ENCODE results near the gene CYSRT1. TPM values are rescaled to one million over a fixed set of nuclear protein-coding genes. Genes with fewer than 3 reads are reported as not detected.

Gene CYSRT1
- total and polyA plus RNA-seq, 8 donors: 0.22 to 1.3 (median 0.60) TPM; not detected in 4

DNA sequence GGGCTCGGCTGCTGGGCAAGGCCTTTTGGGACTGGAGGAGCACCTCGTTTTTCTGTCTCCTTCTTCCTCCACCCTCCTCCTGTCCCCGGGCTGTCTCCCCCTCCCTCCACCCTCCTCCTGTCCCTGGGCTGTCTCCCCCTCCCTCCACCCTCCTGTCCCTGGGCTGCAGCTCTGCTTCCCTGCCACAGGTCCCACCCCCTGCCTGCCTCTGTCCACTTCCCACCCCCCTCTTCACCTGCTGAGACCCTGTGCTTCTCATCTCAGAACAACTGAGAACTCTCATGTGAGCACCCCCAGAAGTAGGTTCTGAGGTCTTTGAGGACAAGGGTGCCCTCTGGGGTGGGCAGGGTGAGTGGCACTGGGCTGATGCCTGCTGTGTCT is 46.7 kb downstream of the CYSRT1 start:
- Histone ChIP-seq H3K27me3 (no peaks in the 10 kb centered on the region), H3K4me3 (no peak overlapping the region), H3K4me1 (peaks cover 15 to 23% (median 23%) of the 10 kb centered on the region in 3 donors), H3K27ac (no peak overlapping the region), H3K9me3 (no peaks in the 10 kb centered on the region), H3K36me3 (peaks cover 7 to 11% (median 11%) of the 10 kb centered on the region in 3 donors)
- ATAC-seq (no peak), FAIRE-seq (no peak), DNase-seq (no peak)
- intact Hi-C loops (cut with DNase I): loop anchor here in 1 of 3 donors (10.0 kb wide), 1 partner anchor 253 kb away; no protein-coding TSS in a partner anchor
- TF ChIP-seq, protein P1, sequence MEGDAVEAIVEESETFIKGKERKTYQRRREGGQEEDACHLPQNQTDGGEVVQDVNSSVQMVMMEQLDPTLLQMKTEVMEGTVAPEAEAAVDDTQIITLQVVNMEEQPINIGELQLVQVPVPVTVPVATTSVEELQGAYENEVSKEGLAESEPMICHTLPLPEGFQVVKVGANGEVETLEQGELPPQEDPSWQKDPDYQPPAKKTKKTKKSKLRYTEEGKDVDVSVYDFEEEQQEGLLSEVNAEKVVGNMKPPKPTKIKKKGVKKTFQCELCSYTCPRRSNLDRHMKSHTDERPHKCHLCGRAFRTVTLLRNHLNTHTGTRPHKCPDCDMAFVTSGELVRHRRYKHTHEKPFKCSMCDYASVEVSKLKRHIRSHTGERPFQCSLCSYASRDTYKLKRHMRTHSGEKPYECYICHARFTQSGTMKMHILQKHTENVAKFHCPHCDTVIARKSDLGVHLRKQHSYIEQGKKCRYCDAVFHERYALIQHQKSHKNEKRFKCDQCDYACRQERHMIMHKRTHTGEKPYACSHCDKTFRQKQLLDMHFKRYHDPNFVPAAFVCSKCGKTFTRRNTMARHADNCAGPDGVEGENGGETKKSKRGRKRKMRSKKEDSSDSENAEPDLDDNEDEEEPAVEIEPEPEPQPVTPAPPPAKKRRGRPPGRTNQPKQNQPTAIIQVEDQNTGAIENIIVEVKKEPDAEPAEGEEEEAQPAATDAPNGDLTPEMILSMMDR (IDR thresholded peaks at IDR 0.05): no peak
- 55 to 62% methylated on average over 3 of the region's 3 CpGs for WGBS, 2 donors

DNA sequence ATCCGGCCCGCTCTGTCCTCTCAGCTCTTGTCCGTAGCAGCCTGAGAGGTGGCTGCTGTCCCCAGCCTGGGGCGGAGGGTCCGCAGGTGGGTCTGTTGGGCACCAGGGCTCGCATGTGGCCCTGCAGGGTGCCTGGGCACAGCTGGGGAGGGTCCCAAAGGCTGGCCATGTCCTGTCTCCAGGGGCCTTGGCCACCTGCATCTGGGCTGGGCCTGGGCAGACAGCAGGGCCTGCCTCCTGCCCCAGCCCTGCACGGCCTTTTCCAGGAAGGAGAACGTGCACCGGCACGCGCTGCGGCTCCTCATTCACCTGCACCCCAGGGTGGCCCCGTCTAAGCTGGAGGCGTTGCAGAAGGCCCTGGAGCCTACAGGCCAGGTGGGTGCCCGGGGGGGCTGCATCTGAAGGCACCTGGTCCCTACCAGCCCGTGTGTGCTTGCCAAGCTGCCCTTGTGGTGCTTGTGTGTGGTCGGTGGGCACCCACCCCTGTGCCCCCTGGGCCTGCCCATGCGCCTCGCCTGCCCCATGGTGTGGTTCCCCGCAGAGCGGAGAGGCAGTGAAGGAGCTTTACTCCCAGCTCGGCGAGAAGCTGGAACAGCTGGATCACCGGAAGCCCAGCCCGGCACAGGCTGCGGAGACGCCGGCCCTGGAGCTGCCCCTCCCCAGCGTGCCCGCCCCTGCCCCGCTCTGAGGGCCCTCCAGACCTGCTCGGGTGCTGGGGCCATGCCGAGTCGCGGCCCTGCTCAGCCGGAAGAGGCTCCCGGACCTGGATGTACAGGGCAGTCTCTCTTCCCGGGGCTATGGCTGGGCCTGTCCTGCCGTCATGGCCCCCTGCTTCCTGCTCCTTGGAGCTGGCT is 47.5 kb downstream of the CYSRT1 start:
- Histone ChIP-seq H3K27me3 (no peaks in the 10 kb centered on the region), H3K4me3 (no peak overlapping the region), H3K9me3 (no peaks in the 10 kb centered on the region), H3K27ac (no peak overlapping the region), H3K36me3 (peaks cover 7 to 11% (median 11%) of the 10 kb centered on the region in 3 donors), H3K4me1 (peaks cover 15 to 25% (median 24%) of the 10 kb centered on the region in 3 donors)
- TF ChIP-seq, protein P1 (IDR thresholded peaks at IDR 0.05): no peak
- no peak for FAIRE-seq
- 94 to 95% methylated on average over 36 to 39 of the region's 39 CpGs for WGBS, 2 donors
- no peak for ATAC-seq
- DNase-seq: peak in 2 of 6 donors; percentile 42 to 81
- intact Hi-C loops (cut with DNase I): loop anchor here in 1 of 3 donors (10.0 kb wide), 1 partner anchor 252 kb away; no protein-coding TSS in a partner anchor

DNA sequence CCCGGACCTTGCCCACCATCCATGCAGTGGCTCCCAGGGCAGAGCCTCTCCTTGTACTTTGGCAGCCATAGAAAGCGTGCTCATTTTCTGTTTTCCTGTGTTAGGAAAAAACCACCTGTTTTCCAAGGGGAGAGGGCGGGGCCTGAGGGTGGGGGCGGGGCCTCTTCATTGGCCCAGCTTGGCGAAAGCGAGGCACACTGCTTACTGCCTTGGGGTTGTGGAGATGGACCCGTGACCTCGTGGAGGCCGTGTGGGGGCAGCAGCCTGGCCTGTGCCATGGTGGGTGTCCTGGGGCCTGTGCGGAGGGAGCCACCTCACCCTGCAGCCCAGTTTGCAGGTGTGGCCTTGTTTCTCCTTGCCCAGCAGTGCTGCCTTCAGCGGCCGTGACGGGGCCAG is 48.1 kb downstream of the CYSRT1 start:
- no peak overlapping the region for H3K27ac ChIP-seq
- intact Hi-C loops (cut with DNase I): loop anchor here in 1 of 3 donors (10.0 kb wide), 1 partner anchor 252 kb away; no protein-coding TSS in a partner anchor
- no peaks in the 10 kb centered on the region for H3K9me3 ChIP-seq
- DNase-seq: peak in 2 of 6 donors; percentile 22 to 39
- H3K4me1 ChIP-seq: peaks cover 15 to 25% (median 24%) of the 10 kb centered on the region in 3 donors
- H3K4me3 ChIP-seq: no peak overlapping the region
- no peak for FAIRE-seq
- no peak for ATAC-seq
- TF ChIP-seq, protein P1 (IDR thresholded peaks at IDR 0.05): no peak
- 57 to 61% methylated on average over 13 of the region's 13 CpGs for WGBS, 2 donors
- no peaks in the 10 kb centered on the region for H3K27me3 ChIP-seq
- H3K36me3 ChIP-seq: peaks cover 7 to 11% (median 11%) of the 10 kb centered on the region in 3 donors

DNA sequence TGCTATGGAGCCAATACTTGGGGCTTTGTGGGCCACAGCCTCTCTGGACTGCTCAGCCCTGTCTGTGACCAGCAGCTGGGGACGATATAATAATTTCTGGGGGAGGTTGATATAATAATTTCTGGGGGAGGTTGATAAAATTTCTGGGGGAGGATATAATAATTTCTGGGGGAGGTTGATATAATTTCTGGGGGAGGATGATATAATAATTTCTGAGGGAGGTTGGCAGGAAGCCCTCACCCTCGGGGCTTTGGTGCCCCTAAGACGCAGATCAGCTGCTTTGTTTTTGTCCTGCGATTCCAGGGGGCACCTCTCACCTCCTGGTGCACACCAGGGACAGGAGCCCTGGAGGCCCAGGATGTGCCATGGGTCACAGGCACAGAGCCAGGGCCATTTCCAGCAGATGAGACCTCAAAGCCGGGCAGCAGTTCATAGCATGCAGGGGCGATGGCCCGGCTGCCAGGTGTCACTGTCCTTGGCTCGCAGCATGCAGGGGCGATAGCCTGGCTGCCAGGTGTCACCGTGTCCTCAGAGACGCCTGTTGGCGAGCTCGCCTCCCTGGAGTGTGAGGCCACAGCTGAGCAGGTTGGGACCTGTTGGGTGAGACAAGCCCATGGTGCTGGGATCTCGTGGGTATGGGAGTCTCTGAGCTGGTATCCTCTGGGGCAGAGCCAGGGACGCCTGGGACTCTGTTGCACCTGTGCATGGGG is 48.8 kb downstream of the CYSRT1 start:
- peaks cover 11 to 20% (median 19%) of the 10 kb centered on the region in 3 donors for H3K4me1 ChIP-seq
- no peak overlapping the region for H3K4me3 ChIP-seq
- H3K27me3 ChIP-seq: no peaks in the 10 kb centered on the region
- WGBS, 2 donors: 37 to 73% methylated on average over 15 of the region's 15 CpGs
- DNase-seq: peak in 1 of 6 donors; percentile 44
- TF ChIP-seq, protein P1 (IDR thresholded peaks at IDR 0.05): no peak
- ATAC-seq: no peak
- no peaks in the 10 kb centered on the region for H3K9me3 ChIP-seq
- no peak overlapping the region for H3K27ac ChIP-seq
- intact Hi-C loops (cut with DNase I): loop anchor here in 1 of 3 donors (10.0 kb wide), 1 partner anchor 251 kb away; no protein-coding TSS in a partner anchor
- no peak for FAIRE-seq
- peaks cover 7 to 11% (median 11%) of the 10 kb centered on the region in 3 donors for H3K36me3 ChIP-seq

Measured in pancreas (tissue), 10 donors.